A549 (cell line): ENCODE results near the gene IGF2BP1.

Experiments used
- CEBPB ChIP-seq, 2 experiments: fragments of >200 bp in 1 of 2; sonication (Bioruptor Twin) in 1 of 2; formaldehyde crosslinking in 1 of 2; IDR thresholded peaks; 2 replicates each; pipeline ENCODE4 v1.6.1; 2012 to 2016
- CHD4 ChIP-seq: fragments of 200-600 bp; sonication (generic); IDR thresholded peaks from 2 replicates; pipeline ENCODE4 v1.6.1; 2016; ENCODE audit warnings: antibody characterized with exemption, mild to moderate bottlenecking, borderline replicate concordance
- CTCF ChIP-seq: fragments of >200 bp; sonication (Bioruptor Twin); formaldehyde crosslinking; IDR thresholded peaks from 3 replicates; pipeline ENCODE4 v1.5.1; 2016
- HDAC2 ChIP-seq: fragments of 200-600 bp; sonication (generic); IDR thresholded peaks from 2 replicates; pipeline ENCODE4 v1.6.1; 2016
- MYC ChIP-seq: IDR thresholded peaks from 2 replicates; pipeline ENCODE4 v1.6.1; 2012; ENCODE audit warnings: mild to moderate bottlenecking, inconsistent platforms, low read length, improper control_type of control experiment, borderline replicate concordance
- POLR2A ChIP-seq: IDR thresholded peaks from 2 replicates; pipeline ENCODE4 v1.6.1; 2012; ENCODE audit warnings: mild to moderate bottlenecking, low read length
- RCOR1 ChIP-seq: fragments of 150-350 bp; IDR thresholded peaks from 2 replicates; pipeline ENCODE4 v1.6.1; 2014; ENCODE audit warnings: antibody characterized with exemption, low read length, low read depth
- REST ChIP-seq: fragments of 200-600 bp; sonication (generic); IDR thresholded peaks from 2 replicates; pipeline ENCODE4 v1.6.1; 2016; ENCODE audit warnings: antibody characterized with exemption, mild to moderate bottlenecking, moderate library complexity
- SMC3 ChIP-seq: fragments of >200 bp; sonication (Bioruptor Twin); formaldehyde crosslinking; IDR thresholded peaks from 3 replicates; pipeline ENCODE4 v1.6.1; 2018; ENCODE audit warnings: inconsistent platforms
- USF2 ChIP-seq: fragments of 450-650 bp; IDR thresholded peaks from 2 replicates; pipeline ENCODE4 v1.6.1; 2014; ENCODE audit warnings: antibody characterized with exemption

- TF ChIP-seq CTCF (no peak), SMC3 (no peak), REST (no peak), CHD4 (no peak), HDAC2 (no peak), POLR2A (no peak), MYC (no peak), USF2 (no peak), CEBPB (IDR thresholded peaks at IDR 0.05) (no peak), RCOR1 (no peak)
Observed at GRCh38 chr17:49086649-49087048, 89.5 kb downstream of the IGF2BP1 start.
